IMR-90 (cell line): ENCODE measurements around the gene IFTAP. TPM values are rescaled to one million over a fixed set of nuclear protein-coding genes. Genes with fewer than 3 reads are reported as not detected.

ENCODE experiments used
- ATAC-seq: fragments of 200-7000 bp; cut with Tn5 transposase; 2 replicates; pipeline ENCODE4 v1.9.1; 2020; ENCODE audit warnings: low read depth, mild to moderate bottlenecking, moderate library complexity
- BruUV-seq: library from RNA; stranded (reverse); fragments of 400-500 nt; replicated peaks from 2 replicates; lab custom pipeline; 2021; lab: Mats Ljungman, UMichigan
- CTCF ChIA-PET: fragments of 300-600 bp; formaldehyde crosslinking; extraction: SDS; loops from one replicate; lab custom pipeline; 2021; ENCODE audit warnings: antibody characterized with exemption; lab: Yijun Ruan, JAX
- POLR2A ChIA-PET: fragments of 300-600 bp; sonication (Branson Sonifier 250); formaldehyde crosslinking; loops from one replicate; lab custom pipeline; 2022; ENCODE audit warnings: antibody characterized with exemption; ENCODE audit not compliant: unreplicated experiment; lab: Charles Lee
- DNase-seq: peaks from one replicate; pipeline ENCODE4 v3.0.0; 2013
- H2AFZ ChIP-seq: replicated peaks from 2 replicates; pipeline ENCODE3; 2013; ENCODE audit warnings: low read length, mild to moderate bottlenecking; ENCODE audit not compliant: poor library complexity
- H2AK5ac ChIP-seq: 2 replicates; pipeline ENCODE4 v1.6.1; 2013; ENCODE audit warnings: low read depth, low read length, inconsistent platforms
- H2AK9ac ChIP-seq: replicated peaks from 2 replicates; pipeline ENCODE3; 2013; ENCODE audit warnings: mild to moderate bottlenecking, low read depth, low read length, moderate library complexity; ENCODE audit not compliant: poor library complexity
- H2BK120ac ChIP-seq: 2 replicates; pipeline ENCODE4 v1.6.1; 2013; ENCODE audit warnings: low read depth, low read length, inconsistent platforms
- H2BK15ac ChIP-seq: 3 replicates; pipeline ENCODE4 v1.6.1; 2013; ENCODE audit warnings: low read depth, low read length, inconsistent platforms
- H2BK20ac ChIP-seq: 2 replicates; pipeline ENCODE4 v1.6.1; 2013; ENCODE audit warnings: low read depth, mild to moderate bottlenecking, inconsistent platforms, low read length, moderate library complexity
- H2BK5ac ChIP-seq: 2 replicates; pipeline ENCODE4 v1.6.1; 2013; ENCODE audit warnings: mild to moderate bottlenecking, low read depth, low read length, inconsistent platforms; ENCODE audit not compliant: poor library complexity, severe bottlenecking
- H3K14ac ChIP-seq: replicated peaks from 2 replicates; pipeline ENCODE4 v1.6.1; 2013; ENCODE audit warnings: low read depth, low read length, inconsistent platforms
- H3K18ac ChIP-seq: 2 replicates; pipeline ENCODE4 v1.6.1; 2013; ENCODE audit warnings: low read depth, low read length, control low read depth
- H3K23ac ChIP-seq: 2 replicates; pipeline ENCODE4 v1.6.1; 2013; ENCODE audit warnings: low read depth, low read length, inconsistent platforms
- H3K27ac ChIP-seq: 2 replicates; pipeline ENCODE4 v1.5.1; 2013; ENCODE audit warnings: mild to moderate bottlenecking, control low read depth, low read length; ENCODE audit not compliant: insufficient read depth
- H3K27me3 ChIP-seq: 2 replicates; pipeline ENCODE4 v1.6.1; 2013; ENCODE audit warnings: low read length; ENCODE audit not compliant: control insufficient read depth, insufficient read depth
- H3K36me3 ChIP-seq: 2 replicates; pipeline ENCODE4 v1.6.1; 2013; ENCODE audit warnings: low read length, mixed read lengths; ENCODE audit not compliant: control insufficient read depth, insufficient read depth
- H3K4ac ChIP-seq: 2 replicates; pipeline ENCODE4 v1.6.1; 2013; ENCODE audit warnings: low read depth, low read length, inconsistent platforms
- H3K4me1 ChIP-seq: 2 replicates; pipeline ENCODE4 v1.6.1; 2013; ENCODE audit warnings: low read length, mixed read lengths; ENCODE audit not compliant: control insufficient read depth, insufficient read depth
- H3K4me2 ChIP-seq: 2 replicates; pipeline ENCODE4 v1.6.1; 2013; ENCODE audit warnings: low read depth, mild to moderate bottlenecking, control low read depth, low read length, moderate library complexity
- H3K4me3 ChIP-seq: 2 replicates; pipeline ENCODE4 v1.5.1; 2013; ENCODE audit warnings: low read depth, mild to moderate bottlenecking, control low read depth, low read length, moderate library complexity; ENCODE audit not compliant: insufficient read depth
- H3K56ac ChIP-seq: 2 replicates; pipeline ENCODE4 v1.6.1; 2013; ENCODE audit warnings: low read length, inconsistent platforms; ENCODE audit not compliant: insufficient read depth; ENCODE audit errors: extremely low read depth
- H3K79me1 ChIP-seq, 2 experiments: 2 replicates each; pipeline ENCODE4 v1.6.1; 2013; ENCODE audit warnings: low read length in 2 of 2, inconsistent platforms in 1 of 2, low read depth in 1 of 2
- H3K9ac ChIP-seq: 2 replicates; pipeline ENCODE4 v1.6.1; 2013; ENCODE audit warnings: low read depth, low read length, control low read depth
- H3K9me1 ChIP-seq: 2 replicates; pipeline ENCODE4 v1.6.1; 2013; ENCODE audit warnings: low read length, inconsistent platforms; ENCODE audit not compliant: insufficient read depth
- H3K9me3 ChIP-seq: 2 replicates; pipeline ENCODE4 v1.6.1; 2013; ENCODE audit warnings: low read length; ENCODE audit not compliant: control insufficient read depth, insufficient read depth
- H4K20me1 ChIP-seq: 2 replicates; pipeline ENCODE4 v1.6.1; 2013; ENCODE audit warnings: low read length, inconsistent platforms; ENCODE audit not compliant: insufficient read depth
- H4K5ac ChIP-seq: 2 replicates; pipeline ENCODE4 v1.6.1; 2013; ENCODE audit warnings: mild to moderate bottlenecking, low read depth, low read length, control low read depth
- H4K8ac ChIP-seq, 2 experiments: 2 replicates each; pipeline ENCODE4 v1.6.1; 2013; ENCODE audit warnings: low read depth in 2 of 2, low read length in 2 of 2, control low read depth in 1 of 2, inconsistent platforms in 1 of 2
- H4K91ac ChIP-seq: 2 replicates; pipeline ENCODE4 v1.6.1; 2013; ENCODE audit warnings: low read depth, low read length, inconsistent platforms; ENCODE audit not compliant: insufficient read depth
- BHLHE40 ChIP-seq: fragments of 150-350 bp; IDR thresholded peaks from 2 replicates; pipeline ENCODE4 v1.6.1; 2016; ENCODE audit warnings: mild to moderate bottlenecking, low read depth, low read length
- CEBPB ChIP-seq: IDR thresholded peaks from 2 replicates; pipeline ENCODE4 v1.6.1; 2012; ENCODE audit warnings: low read depth, low read length, improper control_type of control experiment
- CHD1 ChIP-seq: IDR thresholded peaks from 2 replicates; pipeline ENCODE4 v1.6.1; 2012; ENCODE audit warnings: low read depth, low read length, improper control_type of control experiment
- CTCF ChIP-seq: conservative IDR thresholded peaks from 2 replicates; pipeline ENCODE4 v1.5.1; 2012; ENCODE audit warnings: mild to moderate bottlenecking, low read depth, low read length, improper control_type of control experiment
- MAZ ChIP-seq: IDR thresholded peaks from 2 replicates; pipeline ENCODE4 v1.6.1; 2012; ENCODE audit warnings: low read depth, mild to moderate bottlenecking, low read length, improper control_type of control experiment, moderate library complexity, borderline replicate concordance
- MXI1 ChIP-seq: IDR thresholded peaks from 2 replicates; pipeline ENCODE4 v1.6.1; 2012; ENCODE audit warnings: low read depth, mild to moderate bottlenecking, low read length, moderate library complexity, borderline replicate concordance
- NFE2L2 ChIP-seq: fragments of 150-350 bp; IDR thresholded peaks from 2 replicates; pipeline ENCODE4 v1.6.1; 2016; ENCODE audit warnings: low read depth, mild to moderate bottlenecking, low read length
- POLR2A ChIP-seq: IDR thresholded peaks from 2 replicates; pipeline ENCODE4 v1.6.1; 2012; ENCODE audit warnings: mild to moderate bottlenecking, low read depth, low read length
- RFX5 ChIP-seq: IDR thresholded peaks from 2 replicates; pipeline ENCODE4 v1.8.0; 2012; ENCODE audit warnings: low read depth, mild to moderate bottlenecking, low read length, moderate library complexity
- WGBS, 2 experiments: methylation state at CpG; one replicate each; pipeline versions ENCODE4 v1.1.5 to v1.1.7; 2013; ENCODE audit warnings: missing lambda C conversion rate in 2 of 2; ENCODE audit not compliant: insufficient read length in 1 of 2; ENCODE audit errors: extremely low coverage in 2 of 2; 5-methylcytosine and 5-hydroxymethylcytosine counted together
- dilution Hi-C: fragments of 300-500 bp; cut with HindIII; formaldehyde crosslinking; loops from one replicate; pipeline ENCODE4 v1.14.3; 2018; ENCODE audit warnings: low sequenced_read_pairs; ENCODE audit not compliant: unreplicated experiment
- in situ Hi-C: fragments of 300-500 bp; cut with MboI; formaldehyde crosslinking; loops from 3 replicates; pipeline ENCODE4 v1.14.3; 2019; ENCODE audit warnings: low sequenced_read_pairs, inconsistent platforms, mixed read lengths
- intact Hi-C: fragments of 100-400 bp; cut with micrococcal nuclease; formaldehyde crosslinking; loops from 2 replicates; pipeline ENCODE4 v1.10.0; 2022
- polyA plus RNA-seq, 3 experiments: library from polyadenylated mRNA; depleted of rRNA; stranded (reverse); fragments of >200 nt; gene quantifications; 2 replicates each; pipeline ENCODE4 v1.2.3, GENCODE V29; 2012; ENCODE audit warnings: low replicate concordance in 1 of 3
- total RNA-seq: library from RNA; depleted of rRNA; stranded (reverse); fragments of >200 nt; gene quantifications from 2 replicates; pipeline ENCODE4 v1.2.3, GENCODE V29; 2012
- TF ChIP-seq, protein P1 (sequence below): fragments of 150-350 bp; IDR thresholded peaks from 2 replicates; pipeline ENCODE4 v1.6.1; 2016; ENCODE audit warnings: low read depth, mild to moderate bottlenecking, low read length, moderate library complexity, borderline replicate concordance
- TF ChIP-seq, protein P2 (sequence below): fragments of 150-350 bp; IDR thresholded peaks from 2 replicates; pipeline ENCODE4 v1.6.1; 2017; ENCODE audit warnings: mild to moderate bottlenecking, antibody characterized with exemption, low read length, low read depth

Gene IFTAP
- total and polyA plus RNA-seq, 2 of the 4 experiments (the other 2 are of a cell fraction): 15.8 to 28.5 TPM

GRCh38 chr11:36578458-36578857 is 15.8 kb upstream of the IFTAP start:
- POLR2A ChIA-PET: no interaction called here
- Histone ChIP-seq H3K4ac (no peak overlapping the region), H3K27ac (no peak overlapping the region)

More at GRCh38 chr11:36578458-36578857, 15.8 kb upstream of the IFTAP start:
- no peak for DNase-seq
- Histone ChIP-seq H3K9me3 (0 out of 2 replicates have a peak, but pooled peaks cover 2% of the 10 kb centered on the region), H3K56ac (no peak overlapping the region), H3K14ac (no peak overlapping the region), H3K18ac (no peak overlapping the region), H3K9me1 (no peaks in the 10 kb centered on the region), H4K5ac (no peak overlapping the region), H3K4me1 (no peaks in the 10 kb centered on the region), H2AK9ac (no peak overlapping the region), H4K91ac (no peak overlapping the region), H3K9ac (no peak overlapping the region), H2AK5ac (no peak overlapping the region), H4K8ac (no peak overlapping the region), H3K36me3 (no peaks in the 10 kb centered on the region), H3K4me2 (no peak overlapping the region), H2BK120ac (no peak overlapping the region), H2BK15ac (no peak overlapping the region), H2BK20ac (no peak overlapping the region), H3K23ac (no peak overlapping the region), H3K4me3 (no peak overlapping the region), H2AFZ (no peak overlapping the region), H4K20me1 (no peaks in the 10 kb centered on the region), H3K27me3 (peaks cover 3% of the 10 kb centered on the region), H2BK5ac (no peak overlapping the region), H3K79me1 (no peaks in the 10 kb centered on the region)
- dilution Hi-C loops (no loop called here), in situ Hi-C loops (no loop called here), intact Hi-C loops (no loop called here)
- no CpG with 5 or more reads among the region's 1 CpG for WGBS, 2 experiments
- no peak for ATAC-seq
- no TSS peak for BruUV-seq
- TF ChIP-seq RFX5 (no peak), CEBPB (no peak), NFE2L2 (no peak), BHLHE40 (no peak), CTCF (no peak), MAZ (no peak), POLR2A (no peak), CHD1 (no peak), MXI1 (no peak)
- TF ChIP-seq, protein P1, sequence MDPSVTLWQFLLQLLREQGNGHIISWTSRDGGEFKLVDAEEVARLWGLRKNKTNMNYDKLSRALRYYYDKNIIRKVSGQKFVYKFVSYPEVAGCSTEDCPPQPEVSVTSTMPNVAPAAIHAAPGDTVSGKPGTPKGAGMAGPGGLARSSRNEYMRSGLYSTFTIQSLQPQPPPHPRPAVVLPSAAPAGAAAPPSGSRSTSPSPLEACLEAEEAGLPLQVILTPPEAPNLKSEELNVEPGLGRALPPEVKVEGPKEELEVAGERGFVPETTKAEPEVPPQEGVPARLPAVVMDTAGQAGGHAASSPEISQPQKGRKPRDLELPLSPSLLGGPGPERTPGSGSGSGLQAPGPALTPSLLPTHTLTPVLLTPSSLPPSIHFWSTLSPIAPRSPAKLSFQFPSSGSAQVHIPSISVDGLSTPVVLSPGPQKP: no peak
- TF ChIP-seq, protein P2, sequence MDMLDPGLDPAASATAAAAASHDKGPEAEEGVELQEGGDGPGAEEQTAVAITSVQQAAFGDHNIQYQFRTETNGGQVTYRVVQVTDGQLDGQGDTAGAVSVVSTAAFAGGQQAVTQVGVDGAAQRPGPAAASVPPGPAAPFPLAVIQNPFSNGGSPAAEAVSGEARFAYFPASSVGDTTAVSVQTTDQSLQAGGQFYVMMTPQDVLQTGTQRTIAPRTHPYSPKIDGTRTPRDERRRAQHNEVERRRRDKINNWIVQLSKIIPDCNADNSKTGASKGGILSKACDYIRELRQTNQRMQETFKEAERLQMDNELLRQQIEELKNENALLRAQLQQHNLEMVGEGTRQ: no peak
- CTCF ChIA-PET: no interaction called here
